ENCODE measurements around the gene ITPR1.

ITPR1 gene

DNA sequence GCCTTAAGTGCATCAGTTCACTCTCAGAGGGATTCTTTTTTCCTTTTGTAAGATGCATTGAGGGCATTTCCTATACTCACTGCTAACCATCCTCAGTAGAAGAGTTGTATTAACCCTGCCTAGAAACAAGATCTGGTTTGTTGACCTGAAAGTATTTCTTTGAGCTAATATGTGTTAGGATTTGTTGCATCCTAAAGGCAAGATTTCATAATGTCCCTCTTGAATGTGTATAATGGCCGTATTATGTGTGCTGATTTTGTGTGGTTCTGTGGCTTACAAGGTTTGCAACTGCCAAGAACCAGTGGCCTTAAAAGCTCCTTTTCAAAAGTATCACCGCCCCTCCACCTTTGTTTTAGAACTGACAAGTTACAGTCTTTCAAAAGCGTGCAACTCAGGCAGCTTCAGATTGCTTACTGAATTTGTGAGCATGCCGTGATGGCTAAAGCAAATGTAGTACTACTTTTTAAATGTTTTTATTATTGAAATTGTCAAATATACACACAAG lies 304.1 kb downstream of the ITPR1 start:
- DNase-seq: no peak

GRCh38 chr3:4799266-4800256 lies 306.4 kb downstream of the ITPR1 start:
- DNase-seq: no peak

DNA sequence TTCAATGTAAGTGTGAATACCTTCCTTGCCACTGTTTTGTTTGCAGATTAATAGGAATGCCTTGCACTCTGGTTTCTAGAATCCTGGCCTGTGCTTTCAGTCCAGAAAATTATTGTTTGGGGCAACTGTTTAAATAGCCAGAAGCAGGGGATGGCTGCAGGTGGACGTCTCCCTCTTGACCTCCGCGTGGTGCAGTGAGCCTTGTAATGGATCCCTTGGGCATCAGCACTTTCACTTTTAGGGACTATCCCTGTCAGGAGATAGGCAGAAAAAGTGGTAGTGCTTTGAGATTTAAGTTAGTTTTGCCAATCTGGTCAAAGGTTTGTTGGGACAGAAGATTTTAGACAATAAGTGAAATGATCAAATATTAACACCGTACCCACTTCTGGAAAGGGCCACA lies 307.4 kb downstream of the ITPR1 start:
- DNase-seq: no peak

DNA sequence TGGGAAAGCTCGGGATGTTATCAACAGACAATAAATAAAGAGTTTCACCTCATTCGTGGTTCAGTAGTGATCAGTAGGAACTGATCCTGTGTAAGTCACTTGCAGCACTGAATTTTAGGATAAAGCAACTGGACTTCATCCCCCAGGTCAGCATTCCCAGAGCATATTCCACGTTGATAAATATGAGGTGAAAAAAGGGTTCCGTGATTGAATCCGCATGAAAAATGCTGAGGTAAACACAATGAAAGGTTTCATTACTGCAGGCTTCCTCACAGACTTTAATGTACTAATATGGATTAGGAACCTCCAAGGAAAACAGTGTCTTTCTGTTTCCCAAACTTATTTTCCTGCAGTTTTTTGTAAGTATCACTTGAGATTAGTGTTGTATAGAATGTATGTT lies 308.7 kb downstream of the ITPR1 start:
- no peak for DNase-seq

GRCh38 chr3:4802903-4803302 lies 309.8 kb downstream of the ITPR1 start:
- DNase-seq: no peak

DNA sequence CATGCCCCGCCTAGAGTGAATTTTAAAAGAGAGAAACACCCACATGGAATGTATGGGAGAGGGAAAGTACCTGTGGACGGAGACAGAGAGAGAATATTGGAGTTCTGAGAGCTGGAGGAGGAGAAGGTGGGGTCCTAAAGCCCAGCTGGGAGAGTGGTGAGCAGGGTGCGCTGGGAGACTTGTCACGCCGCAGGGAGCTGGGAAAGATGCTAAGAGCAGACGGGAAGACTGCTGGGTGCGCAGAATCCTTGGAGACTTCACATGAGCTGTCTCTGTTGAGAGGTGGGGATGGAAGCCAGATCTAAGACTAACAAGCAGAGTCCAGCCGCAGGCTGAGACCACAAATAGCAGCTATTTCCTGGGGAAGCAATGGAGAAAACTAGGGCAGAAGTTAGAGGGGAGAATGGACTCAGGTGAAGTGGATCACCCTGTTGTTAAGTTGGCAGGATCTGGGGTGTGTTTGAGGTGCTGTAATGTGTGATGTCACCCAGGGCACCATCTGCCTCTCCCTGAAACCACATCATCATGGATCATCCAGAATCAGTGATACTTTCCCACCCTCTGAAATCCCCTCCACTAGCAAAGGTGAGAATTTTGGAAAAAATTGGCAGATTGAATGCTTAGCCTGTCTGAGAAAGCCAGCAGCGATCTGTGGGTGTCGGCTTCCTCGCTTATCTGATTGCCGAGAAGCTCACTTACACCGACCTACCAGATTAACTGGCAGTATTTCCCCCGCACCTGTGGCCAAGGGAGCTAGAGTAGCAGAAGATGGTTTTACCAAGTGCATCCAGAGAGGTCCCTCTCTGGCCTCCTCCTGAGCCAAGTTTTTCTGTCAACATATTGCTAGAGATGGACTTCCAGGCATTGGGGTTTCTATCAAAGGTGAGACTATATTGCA lies 311.3 kb downstream of the ITPR1 start:
- no peak for DNase-seq

GRCh38 chr3:4805662-4806061 lies 312.5 kb downstream of the ITPR1 start:
- no peak for DNase-seq

DNA sequence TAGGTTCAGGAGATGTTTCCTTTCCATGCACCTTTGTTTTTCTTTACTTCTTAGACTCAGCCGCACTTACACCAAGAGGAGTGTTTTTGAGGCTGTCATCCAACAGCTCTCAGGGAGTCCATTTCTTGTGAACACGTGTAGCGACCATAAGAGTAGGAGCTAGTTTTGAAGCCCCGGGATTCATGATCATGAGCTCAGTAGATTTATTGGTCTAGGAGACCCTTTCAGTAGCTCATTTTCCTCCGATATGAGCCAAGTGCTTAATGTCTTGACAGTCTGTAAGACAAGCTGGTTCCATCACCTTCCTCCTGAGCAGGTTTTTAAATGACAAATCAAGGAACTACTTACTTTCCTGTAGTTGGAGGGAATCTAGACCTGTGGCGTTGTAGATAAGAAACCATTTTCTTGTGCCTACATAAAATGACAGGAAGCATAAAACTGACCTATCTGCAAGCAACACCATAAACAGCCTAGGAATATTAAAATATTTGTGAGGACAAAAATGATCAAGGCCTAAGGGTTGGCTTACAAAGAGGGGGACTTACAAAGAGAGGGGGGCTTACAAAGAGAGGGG lies 313.5 kb downstream of the ITPR1 start:
- no peak for DNase-seq

DNA sequence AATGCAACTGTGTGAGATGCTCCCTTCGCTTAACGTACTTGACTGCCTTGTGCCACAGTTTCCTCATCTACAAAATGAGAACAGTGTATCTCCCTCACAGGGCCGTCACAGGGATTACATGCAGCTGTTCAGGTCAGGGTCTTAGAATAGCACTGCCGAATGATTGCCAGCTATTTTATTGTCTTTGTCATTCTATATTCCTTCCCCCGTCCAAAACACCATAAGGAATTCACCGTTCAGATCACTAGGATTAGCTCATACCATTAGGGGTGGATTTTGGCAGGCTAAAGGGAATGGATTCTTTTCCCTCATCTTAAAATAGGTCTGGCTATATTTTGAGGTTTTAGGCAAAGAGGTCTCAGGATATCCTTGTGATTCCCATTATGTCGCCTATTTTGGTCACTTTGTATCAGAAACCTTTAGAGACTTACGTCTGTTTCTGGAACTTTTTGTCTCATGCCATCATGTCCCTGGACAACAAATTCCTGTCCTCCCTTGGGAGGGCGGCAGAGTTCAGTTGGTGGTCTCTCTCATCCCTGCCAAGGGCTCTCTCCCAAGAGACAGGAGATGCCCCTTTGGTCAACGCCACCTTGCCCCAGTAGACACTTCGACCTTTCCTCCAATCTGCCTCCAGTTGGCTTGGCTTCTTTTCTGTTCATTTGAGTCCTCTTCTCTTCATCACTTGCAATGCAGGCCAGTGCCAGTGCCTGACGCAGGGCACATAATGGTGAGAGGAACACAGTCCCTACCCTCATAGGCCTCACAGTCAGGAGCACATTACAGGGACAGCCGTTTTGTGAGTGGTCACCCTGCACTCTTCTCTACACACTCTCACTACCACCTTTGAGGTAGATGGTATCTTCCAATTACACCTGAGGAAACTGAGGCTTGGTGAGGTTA lies 314.5 kb downstream of the ITPR1 start:
- DNase-seq: no peak

DNA sequence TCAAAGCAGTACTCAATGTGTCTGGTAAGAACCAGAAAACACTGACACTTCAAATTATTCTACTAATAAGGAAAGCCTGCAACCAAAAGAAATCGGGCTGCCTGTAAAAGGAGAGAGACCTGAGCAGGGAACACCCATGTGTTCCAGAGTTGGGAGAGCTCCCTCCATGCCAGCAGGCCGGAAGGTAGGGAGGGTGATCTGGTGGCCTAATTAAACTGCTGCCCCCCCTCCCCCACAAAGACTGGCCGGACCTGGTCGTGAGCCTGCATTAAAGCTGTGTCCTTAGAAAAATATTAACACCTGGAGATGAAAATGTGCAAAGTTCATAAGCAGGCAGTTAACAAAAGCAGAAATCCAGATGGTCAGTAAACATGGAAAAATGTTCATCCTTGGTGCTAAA lies 315.5 kb downstream of the ITPR1 start:
- no peak for DNase-seq

DNA sequence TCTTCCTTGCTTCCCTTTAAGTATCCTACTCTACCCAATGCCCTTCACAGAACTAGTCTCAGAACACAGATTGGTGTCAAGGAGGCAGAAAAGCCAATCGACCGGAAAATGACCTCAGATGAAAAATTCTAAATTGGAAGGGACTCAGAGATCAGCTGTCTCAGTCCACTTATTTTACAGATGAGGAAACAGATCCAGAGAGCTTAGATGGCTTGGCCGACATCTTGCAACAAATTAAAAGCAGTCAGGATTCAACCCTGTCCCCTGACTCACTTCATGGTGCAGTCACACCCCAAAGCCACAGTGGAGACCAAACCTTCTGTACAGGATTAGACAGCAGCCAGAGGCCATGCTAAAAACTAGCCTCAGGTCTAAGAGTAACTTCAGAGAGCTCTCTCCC lies 316.8 kb downstream of the ITPR1 start:
- DNase-seq: no peak

DNA sequence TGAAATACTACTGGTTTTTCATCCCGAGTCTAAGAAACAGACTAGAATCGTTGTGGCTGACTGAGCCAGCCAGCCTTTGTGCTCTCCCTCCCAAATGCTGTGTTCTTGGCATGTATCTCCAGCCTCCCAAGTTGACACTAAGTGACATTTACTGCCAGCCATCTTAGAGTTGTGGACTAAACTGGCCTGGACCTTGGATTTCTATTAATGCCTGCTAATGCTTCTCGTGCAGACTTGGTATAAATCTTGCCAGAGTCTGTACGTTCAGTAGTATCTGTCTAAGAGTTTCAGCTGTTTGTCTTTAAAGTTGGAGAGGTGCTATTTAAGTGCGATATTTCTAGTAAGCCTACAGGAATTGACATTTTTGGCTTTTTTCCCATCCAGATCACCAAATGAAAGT lies 319.4 kb downstream of the ITPR1 start:
- no peak for DNase-seq

GRCh38 chr3:4813909-4814304 lies 320.8 kb downstream of the ITPR1 start:
- no peak for DNase-seq

GRCh38 chr3:4814305-4814903 lies 321.3 kb downstream of the ITPR1 start:
- no peak for DNase-seq

DNA sequence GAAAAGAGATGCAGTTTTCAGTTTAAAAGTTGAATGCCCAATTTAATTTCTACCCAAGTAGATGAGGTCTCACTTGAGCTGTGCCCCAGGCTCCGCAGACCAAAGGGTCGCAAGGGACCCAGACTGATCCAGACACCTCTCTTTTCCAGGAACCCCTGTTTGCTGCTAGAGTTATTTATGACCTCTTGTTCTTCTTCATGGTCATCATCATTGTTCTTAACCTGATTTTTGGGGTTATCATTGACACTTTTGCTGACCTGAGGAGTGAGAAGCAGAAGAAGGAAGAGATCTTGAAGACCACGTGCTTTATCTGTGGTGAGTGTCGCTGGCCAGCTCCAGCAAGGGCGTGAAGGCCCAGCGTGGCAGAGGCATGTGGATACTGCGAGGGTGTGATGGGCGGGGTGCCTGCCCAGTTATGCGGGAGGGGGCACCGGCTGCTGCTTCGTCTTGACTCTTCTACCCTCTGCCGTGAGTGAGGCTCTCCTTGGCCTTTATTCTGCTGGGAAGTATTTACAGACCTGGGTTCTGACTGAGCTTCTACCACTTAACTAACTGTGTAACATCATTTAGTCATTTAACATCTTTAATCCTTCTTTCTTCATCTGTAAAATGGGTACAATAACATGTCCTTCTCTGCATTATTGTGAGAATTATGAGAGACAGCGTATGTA lies 321.9 kb downstream of the ITPR1 start:
- no peak for DNase-seq

- DNase-seq: no peak
Observed at GRCh38 chr3:4816306-4816705, 323.2 kb downstream of the ITPR1 start.

GRCh38 chr3:4816718-4817117 lies 323.6 kb downstream of the ITPR1 start:
- no peak for DNase-seq

DNA sequence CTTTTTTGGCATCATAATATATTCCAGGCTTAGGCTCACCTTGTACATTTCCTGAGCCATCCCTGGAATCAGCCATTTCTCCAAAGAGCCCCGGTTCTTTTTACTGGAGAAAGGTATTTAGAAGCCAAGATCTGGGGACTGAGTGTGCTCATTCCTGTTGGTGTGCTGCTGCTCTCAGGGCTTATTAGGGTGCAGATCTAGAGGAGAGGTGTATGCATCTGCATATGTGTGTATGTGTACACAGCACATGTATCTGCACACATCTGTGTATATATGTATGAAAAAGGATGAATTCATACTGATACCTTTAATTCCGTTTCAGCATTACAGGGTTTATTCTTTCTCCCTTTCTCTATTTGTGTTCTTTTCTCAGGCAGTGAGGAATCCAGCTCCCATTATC lies 324.0 kb downstream of the ITPR1 start:
- DNase-seq: no peak

GRCh38 chr3:4818164-4818563 lies 325.0 kb downstream of the ITPR1 start:
- no peak for DNase-seq

- no peak for DNase-seq
Observed at GRCh38 chr3:4818986-4819693, 326.0 kb downstream of the ITPR1 start.
